Measurements from ENCODE around the gene NTRK2.

DNA sequence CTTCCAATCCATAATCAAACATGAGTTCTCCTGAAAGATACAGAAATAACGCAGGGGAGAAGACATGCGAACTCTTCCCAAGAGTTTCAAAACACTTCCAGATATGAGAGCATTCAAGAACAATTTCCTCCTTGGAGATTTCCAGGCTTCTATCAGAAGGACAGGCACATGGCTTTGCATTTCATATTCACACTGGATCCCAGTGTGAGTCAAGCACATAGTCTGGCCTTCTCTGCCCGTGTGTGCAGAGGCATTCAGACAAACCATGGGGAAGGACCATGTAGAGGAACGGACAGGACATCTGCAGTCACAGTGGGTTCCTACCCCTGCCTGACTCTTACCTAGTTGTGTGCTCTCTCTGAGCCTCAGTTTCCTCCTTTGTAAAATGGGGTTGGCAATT is 384.5 kb downstream of the NTRK2 start:
- TF ChIP-seq CTCF (IDR thresholded peaks at IDR 0.05; ENCODE audit: borderline replicate concordance, extremely low read depth, low read length, poor library complexity, severe bottlenecking) (no peak), EZH2 (IDR thresholded peaks at IDR 0.05; ENCODE audit: borderline replicate concordance, low read depth, low read length, severe bottlenecking) (no peak)
